Right atrium auricular region (tissue), 2 donors: ENCODE data around the gene GFOD1. TPM values are rescaled to one million over a fixed set of nuclear protein-coding genes. Genes with fewer than 3 reads are reported as not detected.
"Not testable (repeated sequence)": the region's sequence is repeated elsewhere in the genome, so short reads cannot be mapped to it uniquely, and the experiment has no call there.

Source experiments
- DNase-seq: peaks from one replicate; pipeline ENCODE4 v3.0.0-alpha.2; 2019; ENCODE audit warnings: low spot score
- H3K27ac ChIP-seq, 2 donors: fragments of 200-600 bp; sonication (generic); 1 replicate in 1 of 2; 2 replicates in 1 of 2; pipeline ENCODE4 v1.5.1; 2016 to 2019
- H3K27me3 ChIP-seq, 2 donors: fragments of 200-600 bp; sonication (generic); one replicate each; pipeline versions ENCODE4 v1.5.1 to v1.6.0; 2017 to 2019
- H3K36me3 ChIP-seq: fragments of 200-600 bp; sonication (generic); one replicate; pipeline ENCODE4 v1.5.1; 2016
- H3K4me1 ChIP-seq, 2 donors: fragments of 200-600 bp; sonication (generic); one replicate each; pipeline versions ENCODE4 v1.5.1 to v1.6.0; 2017 to 2019
- H3K4me3 ChIP-seq, 2 donors: fragments of 200-600 bp; sonication (generic); 1 replicate in 1 of 2; 2 replicates in 1 of 2; pipeline ENCODE4 v1.5.1; 2017 to 2019; ENCODE audit warnings: mild to moderate bottlenecking in 1 of 2, moderate library complexity in 1 of 2
- H3K9me3 ChIP-seq, 2 donors: fragments of 200-600 bp; sonication (generic); one replicate each; pipeline ENCODE4 v1.5.1; 2019
- CTCF ChIP-seq, 2 donors: fragments of 200-600 bp; sonication (generic); IDR thresholded peaks; one replicate each; pipeline ENCODE4 v1.5.1; 2019; ENCODE audit warnings: antibody characterized with exemption in 2 of 2
- total RNA-seq, 2 donors: library from RNA; depleted of rRNA; stranded (reverse); fragments of >200 nt; gene quantifications; one replicate each; pipeline ENCODE4 v1.1.0, GENCODE V29; 2016

Gene GFOD1
- total RNA-seq, 2 donors from 2014 or later = 66.2 to 96.3 TPM

- Histone ChIP-seq H3K36me3 (peaks cover 9% of the 10 kb centered on the region), H3K4me3 (no peak overlapping the region), H3K27ac (peak overlapping the region; percentile 53 to 87), H3K4me1 (peaks cover 0 to 68% of the 10 kb centered on the region in 2 donors), H3K27me3 (no peaks in the 10 kb centered on the region), H3K9me3 (no peaks in the 10 kb centered on the region)
- TF ChIP-seq CTCF (IDR thresholded peaks at IDR 0.05) = no peak
- DNase-seq = no peak
Measured at GRCh38 chr6:13461805-13462204, 25.6 kb downstream of the GFOD1 start.

GRCh38 chr6:13461307-13461706 lies 26.1 kb downstream of the GFOD1 start:
- no peak for TF ChIP-seq CTCF (IDR thresholded peaks at IDR 0.05)
- H3K9me3 ChIP-seq = no peaks in the 10 kb centered on the region
- peaks cover 0 to 68% of the 10 kb centered on the region in 2 donors for H3K4me1 ChIP-seq
- peaks cover 9% of the 10 kb centered on the region for H3K36me3 ChIP-seq
- peak overlapping the region; percentile 53 to 87 for H3K27ac ChIP-seq
- no peak for DNase-seq
- H3K27me3 ChIP-seq = no peaks in the 10 kb centered on the region
- no peak overlapping the region for H3K4me3 ChIP-seq

- H3K27me3 ChIP-seq, DNase-seq, H3K4me3 ChIP-seq, H3K36me3 ChIP-seq, H3K9me3 ChIP-seq, H3K27ac ChIP-seq: not testable (repeated sequence)
- peaks cover 0 to 68% of the 10 kb centered on the region in 2 donors for H3K4me1 ChIP-seq
Measured at GRCh38 chr6:13460289-13460688, 27.1 kb downstream of the GFOD1 start.

GRCh38 chr6:13457577-13457976 lies 29.8 kb downstream of the GFOD1 start:
- H3K27ac ChIP-seq = peak overlapping the region; percentile 69 to 86
- no peak for TF ChIP-seq CTCF (IDR thresholded peaks at IDR 0.05)
- H3K9me3 ChIP-seq = no peaks in the 10 kb centered on the region
- H3K4me1 ChIP-seq = peaks cover 0 to 63% of the 10 kb centered on the region in 2 donors
- H3K36me3 ChIP-seq = peaks cover 9% of the 10 kb centered on the region
- no peaks in the 10 kb centered on the region for H3K27me3 ChIP-seq
- no peak for DNase-seq
- H3K4me3 ChIP-seq = no peak overlapping the region

- Histone ChIP-seq H3K9me3 (no peaks in the 10 kb centered on the region), H3K27ac (peak overlapping the region; percentile 69 to 86), H3K27me3 (no peaks in the 10 kb centered on the region), H3K4me3 (no peak overlapping the region), H3K36me3 (peaks cover 13% of the 10 kb centered on the region), H3K4me1 (peaks cover 0 to 63% of the 10 kb centered on the region in 2 donors)
- no peak for TF ChIP-seq CTCF (IDR thresholded peaks at IDR 0.05)
- no peak for DNase-seq
Measured at GRCh38 chr6:13455552-13455966, 31.8 kb downstream of the GFOD1 start.

- DNase-seq = peak; percentile 70
- TF ChIP-seq CTCF (IDR thresholded peaks at IDR 0.05) = peak in 1 of 2 donors; percentile 53
- Histone ChIP-seq H3K27me3 (no peaks in the 10 kb centered on the region), H3K4me1 (peaks cover 0 to 73% of the 10 kb centered on the region in 2 donors), H3K36me3 (peaks cover 9% of the 10 kb centered on the region), H3K27ac (peak overlapping the region; percentile 69 to 86), H3K9me3 (no peaks in the 10 kb centered on the region), H3K4me3 (no peak overlapping the region)
Measured at GRCh38 chr6:13454286-13455221, 32.8 kb downstream of the GFOD1 start.
